Ascending aorta (tissue), 2 donors: ENCODE data around the gene LHFPL2. TPM values are rescaled to one million over a fixed set of nuclear protein-coding genes. Genes with fewer than 3 reads are reported as not detected.
A peak's percentile ranks its signal among the peaks of the same experiment; 100 is the strongest.

Experiments
- DNase-seq, 2 donors: peaks; one replicate each; pipeline ENCODE4 v3.0.0-alpha.2; 2019; ENCODE audit warnings: low spot score in 2 of 2
- H3K27ac ChIP-seq, 2 donors: fragments of 200-600 bp; sonication (generic); one replicate each; pipeline ENCODE4 v1.5.1; 2016 to 2017; ENCODE audit warnings: mild to moderate bottlenecking in 1 of 2
- H3K27me3 ChIP-seq: fragments of 200-600 bp; sonication (generic); one replicate; pipeline ENCODE4 v1.5.1; 2017
- H3K36me3 ChIP-seq, 2 donors: fragments of 200-600 bp; sonication (generic); one replicate each; pipeline ENCODE4 v1.5.1; 2016
- H3K4me1 ChIP-seq, 2 donors: fragments of 200-600 bp; sonication (generic); one replicate each; pipeline ENCODE4 v1.5.1; 2016 to 2017; ENCODE audit warnings: mild to moderate bottlenecking in 1 of 2
- H3K4me3 ChIP-seq, 2 donors: fragments of 200-600 bp; sonication (generic); one replicate each; pipeline ENCODE4 v1.5.1; 2016 to 2017; ENCODE audit warnings: mild to moderate bottlenecking in 1 of 2
- H3K9me3 ChIP-seq, 2 donors: fragments of 200-600 bp; sonication (generic); one replicate each; pipeline ENCODE4 v1.5.1; 2016
- intact Hi-C: fragments of 100-400 bp; cut with DNase I; formaldehyde crosslinking; loops from one replicate; pipeline ENCODE4 v1.15.1; 2023
- total RNA-seq: library from RNA; depleted of rRNA; stranded (reverse); fragments of >200 nt; gene quantifications from one replicate; pipeline ENCODE4 v1.1.0, GENCODE V29; 2016
- TF ChIP-seq, protein P1 (sequence below), 3 experiments: fragments of 200-600 bp in 2 of 3; fragments of 450-650 bp in 1 of 3; sonication (generic) in 2 of 3; IDR thresholded peaks; one replicate each; pipeline ENCODE4 v1.5.1; 2016 to 2019; ENCODE audit warnings: antibody characterized with exemption in 3 of 3, mild to moderate bottlenecking in 1 of 3, moderate library complexity in 1 of 3

LHFPL2 gene
- total RNA-seq, 1 donor from 2014 or later: 9.7 TPM

- DNase-seq: no peak
- H3K4me1 ChIP-seq: peaks cover 7 to 10% of the 10 kb centered on the region in 2 donors
- peak overlapping the region in 1 of 2 donors; percentile 15 for H3K27ac ChIP-seq
- intact Hi-C loops: loop anchor here (5.0 kb wide), 1 partner anchor 85 kb away; no protein-coding TSS in a partner anchor
- H3K36me3 ChIP-seq: peaks cover 22 to 23% of the 10 kb centered on the region in 2 donors
- TF ChIP-seq, protein P1, sequence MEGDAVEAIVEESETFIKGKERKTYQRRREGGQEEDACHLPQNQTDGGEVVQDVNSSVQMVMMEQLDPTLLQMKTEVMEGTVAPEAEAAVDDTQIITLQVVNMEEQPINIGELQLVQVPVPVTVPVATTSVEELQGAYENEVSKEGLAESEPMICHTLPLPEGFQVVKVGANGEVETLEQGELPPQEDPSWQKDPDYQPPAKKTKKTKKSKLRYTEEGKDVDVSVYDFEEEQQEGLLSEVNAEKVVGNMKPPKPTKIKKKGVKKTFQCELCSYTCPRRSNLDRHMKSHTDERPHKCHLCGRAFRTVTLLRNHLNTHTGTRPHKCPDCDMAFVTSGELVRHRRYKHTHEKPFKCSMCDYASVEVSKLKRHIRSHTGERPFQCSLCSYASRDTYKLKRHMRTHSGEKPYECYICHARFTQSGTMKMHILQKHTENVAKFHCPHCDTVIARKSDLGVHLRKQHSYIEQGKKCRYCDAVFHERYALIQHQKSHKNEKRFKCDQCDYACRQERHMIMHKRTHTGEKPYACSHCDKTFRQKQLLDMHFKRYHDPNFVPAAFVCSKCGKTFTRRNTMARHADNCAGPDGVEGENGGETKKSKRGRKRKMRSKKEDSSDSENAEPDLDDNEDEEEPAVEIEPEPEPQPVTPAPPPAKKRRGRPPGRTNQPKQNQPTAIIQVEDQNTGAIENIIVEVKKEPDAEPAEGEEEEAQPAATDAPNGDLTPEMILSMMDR (IDR thresholded peaks at IDR 0.05): no peak
- H3K27me3 ChIP-seq: no peaks in the 10 kb centered on the region
- H3K4me3 ChIP-seq: no peak overlapping the region
- H3K9me3 ChIP-seq: no peaks in the 10 kb centered on the region
These were observed 20.8 kb downstream of the LHFPL2 start for GRCh38 chr5:78627766-78628165.

GRCh38 chr5:78627175-78627574 is 21.4 kb downstream of the LHFPL2 start:
- TF ChIP-seq, protein P1 (IDR thresholded peaks at IDR 0.05): peak in 2 of 3 experiments; percentile 40 to 44
- Histone ChIP-seq H3K9me3 (no peaks in the 10 kb centered on the region), H3K27ac (no peak overlapping the region), H3K27me3 (no peaks in the 10 kb centered on the region), H3K4me3 (no peak overlapping the region), H3K36me3 (peaks cover 22 to 23% of the 10 kb centered on the region in 2 donors), H3K4me1 (peaks cover 7 to 10% of the 10 kb centered on the region in 2 donors)
- intact Hi-C loops: loop anchor here (5.0 kb wide), 1 partner anchor 85 kb away; no protein-coding TSS in a partner anchor
- no peak for DNase-seq

- DNase-seq: no peak
- H3K36me3 ChIP-seq: peaks cover 12% of the 10 kb centered on the region in 2 donors
- no peaks in the 10 kb centered on the region for H3K27me3 ChIP-seq
- intact Hi-C loops: loop anchor here (5.0 kb wide), 1 partner anchor 84 kb away; no protein-coding TSS in a partner anchor
- TF ChIP-seq, protein P1 (IDR thresholded peaks at IDR 0.05): no peak
- peaks cover 7 to 10% of the 10 kb centered on the region in 2 donors for H3K4me1 ChIP-seq
- no peaks in the 10 kb centered on the region for H3K9me3 ChIP-seq
- H3K4me3 ChIP-seq: no peak overlapping the region
- H3K27ac ChIP-seq: no peak overlapping the region
These were observed 22.5 kb downstream of the LHFPL2 start for GRCh38 chr5:78626009-78626571.

DNA sequence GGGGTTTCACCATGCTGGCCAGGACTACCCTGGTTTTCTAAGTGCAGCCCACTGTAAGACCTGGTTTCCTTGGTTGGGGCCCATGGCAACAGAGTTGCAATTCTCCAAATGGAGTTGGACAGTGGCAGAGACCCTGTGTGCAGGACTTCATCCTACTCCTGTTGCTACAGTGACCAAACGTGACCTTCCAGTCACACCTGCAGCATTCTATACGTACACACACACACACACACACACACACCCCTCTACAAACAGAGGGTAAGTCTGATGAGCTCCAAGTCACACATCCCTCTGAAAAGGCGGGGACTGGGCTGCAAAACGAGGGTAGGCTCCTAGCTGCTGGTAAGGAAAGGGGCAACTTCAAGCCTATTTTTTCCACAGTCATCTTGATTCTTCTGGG is 23.6 kb downstream of the LHFPL2 start:
- TF ChIP-seq, protein P1 (IDR thresholded peaks at IDR 0.05): no peak
- Histone ChIP-seq H3K27me3 (no peaks in the 10 kb centered on the region), H3K4me1 (peaks cover 7 to 10% of the 10 kb centered on the region in 2 donors), H3K27ac (no peak overlapping the region), H3K4me3 (no peak overlapping the region), H3K36me3 (peaks cover 5 to 9% of the 10 kb centered on the region in 2 donors), H3K9me3 (no peaks in the 10 kb centered on the region)
- intact Hi-C loops: loop anchor here (5.0 kb wide), 1 partner anchor 83 kb away; no protein-coding TSS in a partner anchor
- no peak for DNase-seq

DNA sequence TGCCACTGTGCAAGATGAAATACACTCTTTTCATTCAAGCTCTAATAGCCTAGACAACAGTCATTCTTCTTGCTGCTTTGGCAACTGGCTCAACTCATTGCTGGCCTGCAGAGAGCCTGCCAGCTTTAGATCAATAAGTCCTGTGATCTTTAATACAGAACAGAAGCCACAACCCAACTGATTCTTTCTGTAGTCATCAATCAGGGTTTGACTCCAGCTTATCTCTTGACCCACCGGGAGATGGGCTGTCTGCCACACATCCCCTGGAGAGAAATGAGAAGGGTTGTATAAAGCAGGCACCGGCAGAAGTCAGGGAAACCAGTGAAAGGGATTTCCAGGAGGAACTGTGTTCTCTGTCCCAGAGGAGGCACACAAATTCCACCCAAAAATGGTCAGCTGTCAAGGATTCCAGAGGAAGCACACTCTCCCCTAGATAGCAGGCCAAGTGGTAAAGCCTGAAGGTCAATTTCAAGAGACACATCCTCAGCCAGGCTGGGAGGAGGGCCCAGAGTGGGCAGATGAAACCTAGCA is 24.5 kb downstream of the LHFPL2 start:
- H3K9me3 ChIP-seq: no peaks in the 10 kb centered on the region
- no peak for DNase-seq
- H3K27me3 ChIP-seq: no peaks in the 10 kb centered on the region
- TF ChIP-seq, protein P1 (IDR thresholded peaks at IDR 0.05): no peak
- peaks cover 4 to 9% of the 10 kb centered on the region in 2 donors for H3K36me3 ChIP-seq
- intact Hi-C loops: no loop called here
- no peak overlapping the region for H3K4me3 ChIP-seq
- H3K27ac ChIP-seq: peak overlapping the region in 1 of 2 donors; percentile 6
- peaks cover 7 to 10% of the 10 kb centered on the region in 2 donors for H3K4me1 ChIP-seq
